ENCODE data around the gene TRIM17. TPM values are rescaled to one million over a fixed set of nuclear protein-coding genes. Genes with fewer than 3 reads are reported as not detected.

The TRIM17 gene
- total RNA-seq, 1 donor from 2014 or later: 1.5 TPM

DNA sequence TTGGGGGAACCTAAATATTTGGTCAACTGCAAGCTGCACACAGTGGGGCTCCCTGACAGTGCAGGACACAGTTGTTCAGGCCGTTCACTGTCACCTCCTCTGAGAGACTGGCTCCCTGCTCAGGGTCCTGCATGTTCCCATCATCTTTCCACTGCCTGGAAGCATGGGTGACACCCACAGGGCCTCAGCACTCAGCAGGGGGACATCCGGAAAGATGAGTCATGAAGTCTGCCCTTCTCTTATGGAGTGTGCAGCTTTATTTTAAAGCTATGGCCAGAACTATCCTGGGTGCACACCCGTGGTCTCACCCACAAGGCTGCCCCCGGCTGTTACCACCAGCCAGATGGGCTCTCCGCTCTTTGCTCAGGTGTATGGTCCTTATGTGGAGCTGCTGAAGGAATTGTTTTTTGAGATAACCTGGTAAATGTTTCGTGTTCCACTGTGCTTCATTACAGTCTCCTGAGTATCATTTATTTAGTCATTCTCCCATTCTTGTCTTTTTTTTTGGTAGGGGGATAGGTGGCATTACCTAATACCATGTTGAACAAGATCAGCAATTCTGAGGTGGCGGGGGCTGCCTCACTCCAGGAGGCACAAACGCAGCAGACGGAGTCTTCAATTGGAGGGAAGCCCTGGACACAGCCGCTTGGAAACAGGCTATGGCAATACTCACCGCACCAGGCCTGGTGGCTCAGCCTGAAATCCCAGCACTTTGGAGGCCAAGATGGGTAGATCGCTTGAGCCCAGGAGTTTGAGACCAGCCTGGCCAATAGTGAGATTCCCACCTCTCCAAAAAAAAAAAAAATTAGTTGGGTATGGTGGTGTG lies 24.3 kb downstream of the TRIM17 start:
- Histone ChIP-seq H3K79me2 (ENCODE audit: insufficient read depth, low read length) (no peaks in the 10 kb centered on the region), H4K20me1 (ENCODE audit: insufficient read depth, low read length) (peaks cover 29% of the 10 kb centered on the region), H2AFZ (ENCODE audit: low read depth, low read length) (no peak overlapping the region), H3K4me3 (ENCODE audit: insufficient read depth, low read depth, low read length) (no peak overlapping the region), H3K4me1 (ENCODE audit: insufficient read depth, low read length) (peaks cover 28% of the 10 kb centered on the region), H3K9ac (ENCODE audit: low read length) (peak overlapping the region; percentile 8), H3K4me2 (ENCODE audit: low read length) (peak overlapping the region; percentile 74), H3K36me3 (ENCODE audit: insufficient read depth, low read length) (peaks cover 3% of the 10 kb centered on the region), H3K9me3 (ENCODE audit: insufficient read depth, low read depth, low read length) (no peaks in the 10 kb centered on the region), H3K27me3 (ENCODE audit: insufficient read depth, low read length) (no peaks in the 10 kb centered on the region), H3K27ac (ENCODE audit: low read depth, low read length) (no peak overlapping the region)
- H3K27me3 Mint-ChIP-seq (ENCODE audit: low read depth, unreplicated experiment): peaks cover 2% of the 10 kb centered on the region
- H3K36me3 Mint-ChIP-seq (ENCODE audit: low read depth, unreplicated experiment): peaks cover 12% of the 10 kb centered on the region
- FAIRE-seq (no peak), DNase-seq (ENCODE audit: low read depth) (no peak)
- TF ChIP-seq, protein P1, sequence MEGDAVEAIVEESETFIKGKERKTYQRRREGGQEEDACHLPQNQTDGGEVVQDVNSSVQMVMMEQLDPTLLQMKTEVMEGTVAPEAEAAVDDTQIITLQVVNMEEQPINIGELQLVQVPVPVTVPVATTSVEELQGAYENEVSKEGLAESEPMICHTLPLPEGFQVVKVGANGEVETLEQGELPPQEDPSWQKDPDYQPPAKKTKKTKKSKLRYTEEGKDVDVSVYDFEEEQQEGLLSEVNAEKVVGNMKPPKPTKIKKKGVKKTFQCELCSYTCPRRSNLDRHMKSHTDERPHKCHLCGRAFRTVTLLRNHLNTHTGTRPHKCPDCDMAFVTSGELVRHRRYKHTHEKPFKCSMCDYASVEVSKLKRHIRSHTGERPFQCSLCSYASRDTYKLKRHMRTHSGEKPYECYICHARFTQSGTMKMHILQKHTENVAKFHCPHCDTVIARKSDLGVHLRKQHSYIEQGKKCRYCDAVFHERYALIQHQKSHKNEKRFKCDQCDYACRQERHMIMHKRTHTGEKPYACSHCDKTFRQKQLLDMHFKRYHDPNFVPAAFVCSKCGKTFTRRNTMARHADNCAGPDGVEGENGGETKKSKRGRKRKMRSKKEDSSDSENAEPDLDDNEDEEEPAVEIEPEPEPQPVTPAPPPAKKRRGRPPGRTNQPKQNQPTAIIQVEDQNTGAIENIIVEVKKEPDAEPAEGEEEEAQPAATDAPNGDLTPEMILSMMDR (IDR thresholded peaks at IDR 0.05; ENCODE audit: insufficient read depth, low read depth, low read length): no peak
- no peak for TF ChIP-seq EZH2 (IDR thresholded peaks at IDR 0.05; ENCODE audit: insufficient read depth, low read length)
- H3K27ac Mint-ChIP-seq (ENCODE audit: unreplicated experiment): no peak overlapping the region
- no peaks in the 10 kb centered on the region for H3K9me3 Mint-ChIP-seq (ENCODE audit: unreplicated experiment)
- peaks cover 6% of the 10 kb centered on the region for H3K4me1 Mint-ChIP-seq (ENCODE audit: low read depth, unreplicated experiment)
- no peak overlapping the region for H3K4me3 Mint-ChIP-seq (ENCODE audit: unreplicated experiment)

DNA sequence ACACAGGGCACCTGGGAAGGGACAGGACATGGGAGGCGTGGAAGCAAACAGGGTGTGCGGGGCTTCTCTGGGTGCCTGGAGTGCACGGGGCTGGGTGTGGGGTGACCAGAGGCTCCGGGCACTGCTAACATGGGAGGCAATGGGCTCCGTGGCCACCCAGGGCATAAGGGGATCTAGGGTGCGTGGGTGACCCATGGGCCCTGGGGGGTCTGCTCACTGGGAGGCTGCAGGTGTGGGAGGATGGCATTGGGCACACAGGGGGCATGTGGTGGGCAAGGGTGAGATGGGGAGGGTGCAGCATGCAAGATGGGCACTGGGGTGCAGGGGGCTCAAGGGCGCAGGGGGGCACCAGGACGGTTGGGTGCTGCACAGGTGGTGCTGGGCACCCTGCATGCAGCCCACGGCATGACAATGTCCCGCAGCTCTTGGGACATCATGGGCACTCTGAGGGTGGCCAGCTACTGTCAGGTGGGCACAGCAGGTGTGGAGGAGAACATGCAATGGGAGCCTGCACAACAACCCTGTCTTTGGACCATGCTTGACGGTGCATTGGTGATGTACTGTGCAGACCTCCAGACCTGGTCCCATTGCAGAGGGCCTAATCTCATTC lies 25.1 kb downstream of the TRIM17 start:
- Mint-ChIP-seq H3K27ac (ENCODE audit: unreplicated experiment) (no peak overlapping the region), H3K9me3 (ENCODE audit: unreplicated experiment) (no peaks in the 10 kb centered on the region), H3K4me3 (ENCODE audit: unreplicated experiment) (no peak overlapping the region), H3K4me1 (ENCODE audit: low read depth, unreplicated experiment) (peaks cover 6% of the 10 kb centered on the region), H3K27me3 (ENCODE audit: low read depth, unreplicated experiment) (peaks cover 4% of the 10 kb centered on the region), H3K36me3 (ENCODE audit: low read depth, unreplicated experiment) (peaks cover 11% of the 10 kb centered on the region)
- Histone ChIP-seq H3K9me3 (ENCODE audit: insufficient read depth, low read depth, low read length) (no peaks in the 10 kb centered on the region), H3K9ac (ENCODE audit: low read length) (no peak overlapping the region), H3K4me3 (ENCODE audit: insufficient read depth, low read depth, low read length) (no peak overlapping the region), H3K27ac (ENCODE audit: low read depth, low read length) (no peak overlapping the region), H3K36me3 (ENCODE audit: insufficient read depth, low read length) (peaks cover 3% of the 10 kb centered on the region), H3K4me2 (ENCODE audit: low read length) (peak overlapping the region; percentile 74), H3K27me3 (ENCODE audit: insufficient read depth, low read length) (no peaks in the 10 kb centered on the region), H3K79me2 (ENCODE audit: insufficient read depth, low read length) (no peaks in the 10 kb centered on the region), H3K4me1 (ENCODE audit: insufficient read depth, low read length) (peaks cover 28% of the 10 kb centered on the region), H4K20me1 (ENCODE audit: insufficient read depth, low read length) (peaks cover 27% of the 10 kb centered on the region), H2AFZ (ENCODE audit: low read depth, low read length) (no peak overlapping the region)
- TF ChIP-seq EZH2 (IDR thresholded peaks at IDR 0.05; ENCODE audit: insufficient read depth, low read length): no peak
- TF ChIP-seq, protein P1 (IDR thresholded peaks at IDR 0.05; ENCODE audit: insufficient read depth, low read depth, low read length): no peak
- FAIRE-seq (no peak), DNase-seq (ENCODE audit: low read depth) (no peak)

All from astrocyte (in vitro differentiated cells and primary cell).